SK-N-MC (cell line): ENCODE data around the gene MTMR3.

Experiments
- EZH2 ChIP-seq: fragments of 200-600 bp; sonication (generic); IDR thresholded peaks from one replicate; pipeline ENCODE4 v1.6.1; 2017; ENCODE audit warnings: antibody characterized with exemption
- FOXP2 ChIP-seq: optimal IDR thresholded peaks from 2 replicates; pipeline ENCODE3; 2011; ENCODE audit warnings: mild to moderate bottlenecking, moderate library complexity; ENCODE audit not compliant: insufficient read depth; ENCODE audit errors: extremely low read length, control extremely low read depth
- POLR2AphosphoS5 ChIP-seq: IDR thresholded peaks from 2 replicates; pipeline ENCODE4 v1.6.1; 2012; ENCODE audit warnings: mild to moderate bottlenecking, low read depth, low read length, borderline replicate concordance

DNA sequence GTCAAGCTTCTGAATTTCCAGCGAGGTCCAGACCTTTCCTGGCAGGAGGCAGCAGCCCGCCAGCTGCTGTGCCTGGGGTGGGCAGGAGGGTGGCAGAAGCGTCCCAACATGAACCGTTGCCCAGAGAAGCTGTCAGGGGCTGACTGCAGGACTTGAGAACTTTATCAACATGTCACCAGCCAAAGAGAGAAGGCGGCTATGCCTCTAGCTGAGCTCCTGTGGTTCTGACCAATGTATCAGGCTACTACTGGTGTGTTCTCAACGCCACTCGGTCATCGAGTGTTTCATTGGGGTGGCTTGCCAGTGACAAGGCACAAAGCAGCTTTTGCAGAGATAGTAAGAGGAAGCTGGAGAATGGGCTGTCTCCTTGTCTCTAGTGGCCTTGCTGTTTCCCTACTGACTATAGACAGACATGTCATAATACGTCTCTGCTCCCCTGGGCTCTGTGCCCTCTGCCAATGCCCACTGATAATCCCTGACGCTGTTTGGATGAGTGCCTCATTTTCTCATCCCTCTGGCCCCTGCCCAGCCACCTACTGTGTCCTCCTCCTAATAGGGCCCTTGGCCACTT, 27.3 kb upstream of the MTMR3 start:
- TF ChIP-seq POLR2AphosphoS5 (no peak), EZH2 (no peak), FOXP2 (no peak)
